Measurements from ENCODE around the gene CDYL. TPM values are rescaled to one million over a fixed set of nuclear protein-coding genes. Genes with fewer than 3 reads are reported as not detected.
"Not testable (repeated sequence)": the region's sequence is repeated elsewhere in the genome, so short reads cannot be mapped to it uniquely, and the experiment has no call there.

Gene CDYL
- polyA plus RNA-seq, 3 donors = 23.9 to 28.7 (median 26.7) TPM

GRCh38 chr6:4858194-4859015 lies 82.2 kb downstream of the CDYL start:
- DNase-seq (ENCODE audit: extremely low read depth in 1 of 11, low read depth in 9 of 11, low spot score in 4 of 11) = no peak

- no peak for DNase-seq (ENCODE audit: extremely low read depth in 1 of 11, low read depth in 9 of 11, low spot score in 4 of 11)
These were observed 84.2 kb downstream of the CDYL start for GRCh38 chr6:4860387-4860786.

- no peak for DNase-seq (ENCODE audit: extremely low read depth in 1 of 11, low read depth in 9 of 11, low spot score in 4 of 11)
These were observed 85.4 kb downstream of the CDYL start for GRCh38 chr6:4861564-4861963.

- no peak for DNase-seq (ENCODE audit: extremely low read depth in 1 of 11, low read depth in 9 of 11, low spot score in 4 of 11)
These were observed 88.3 kb downstream of the CDYL start for GRCh38 chr6:4864519-4864918.

GRCh38 chr6:4865006-4865405 lies 88.8 kb downstream of the CDYL start:
- not testable (repeated sequence) for DNase-seq (ENCODE audit: extremely low read depth in 1 of 11, low read depth in 9 of 11, low spot score in 4 of 11)

GRCh38 chr6:4870821-4871494 lies 94.8 kb downstream of the CDYL start:
- DNase-seq (ENCODE audit: extremely low read depth in 1 of 11, low read depth in 9 of 11, low spot score in 4 of 11) = no peak

- no peak for DNase-seq (ENCODE audit: extremely low read depth in 1 of 11, low read depth in 9 of 11, low spot score in 4 of 11)
These were observed 95.6 kb downstream of the CDYL start for GRCh38 chr6:4871825-4872224.

GRCh38 chr6:4872841-4873240 lies 96.6 kb downstream of the CDYL start:
- DNase-seq (ENCODE audit: extremely low read depth in 1 of 11, low read depth in 9 of 11, low spot score in 4 of 11) = no peak

- no peak for DNase-seq (ENCODE audit: extremely low read depth in 1 of 11, low read depth in 9 of 11, low spot score in 4 of 11)
These were observed 97.7 kb downstream of the CDYL start for GRCh38 chr6:4873928-4874327.

- no peak for DNase-seq (ENCODE audit: extremely low read depth in 1 of 11, low read depth in 9 of 11, low spot score in 4 of 11)
These were observed 103.6 kb downstream of the CDYL start for GRCh38 chr6:4879741-4880275.

GRCh38 chr6:4880363-4880762 lies 104.2 kb downstream of the CDYL start:
- no peak for DNase-seq (ENCODE audit: extremely low read depth in 1 of 11, low read depth in 9 of 11, low spot score in 4 of 11)

- no peak for DNase-seq (ENCODE audit: extremely low read depth in 1 of 11, low read depth in 9 of 11, low spot score in 4 of 11)
These were observed 107.1 kb downstream of the CDYL start for GRCh38 chr6:4883298-4883697.

- DNase-seq (ENCODE audit: extremely low read depth in 1 of 11, low read depth in 9 of 11, low spot score in 4 of 11) = no peak
These were observed 108.6 kb downstream of the CDYL start for GRCh38 chr6:4884646-4885340.

GRCh38 chr6:4885341-4885933 lies 109.2 kb downstream of the CDYL start:
- no peak for DNase-seq (ENCODE audit: extremely low read depth in 1 of 11, low read depth in 9 of 11, low spot score in 4 of 11)

GRCh38 chr6:4888841-4889240 lies 112.6 kb downstream of the CDYL start:
- DNase-seq (ENCODE audit: extremely low read depth in 1 of 11, low read depth in 9 of 11, low spot score in 4 of 11) = no peak

GRCh38 chr6:4889701-4890100 lies 113.5 kb downstream of the CDYL start:
- no peak for DNase-seq (ENCODE audit: extremely low read depth in 1 of 11, low read depth in 9 of 11, low spot score in 4 of 11)

- DNase-seq (ENCODE audit: extremely low read depth in 1 of 11, low read depth in 9 of 11, low spot score in 4 of 11) = no peak
These were observed 114.0 kb downstream of the CDYL start for GRCh38 chr6:4890191-4890590.

GRCh38 chr6:4890627-4891026 lies 114.4 kb downstream of the CDYL start:
- no peak for DNase-seq (ENCODE audit: extremely low read depth in 1 of 11, low read depth in 9 of 11, low spot score in 4 of 11)

- no peak for DNase-seq (ENCODE audit: extremely low read depth in 1 of 11, low read depth in 9 of 11, low spot score in 4 of 11)
These were observed 114.9 kb downstream of the CDYL start for GRCh38 chr6:4891141-4891540.

Measured in renal cortex interstitium (tissue), 11 donors.